Mesendoderm (in vitro differentiated cells): ENCODE measurements around the gene NDUFA13.

Experiments
- DNase-seq: peaks from one replicate; pipeline ENCODE4 v3.0.0; 2013
- H2AK5ac ChIP-seq: 2 replicates; pipeline ENCODE4 v1.6.1; 2013; ENCODE audit warnings: low read length, inconsistent platforms
- H2BK120ac ChIP-seq: 2 replicates; pipeline ENCODE4 v1.6.1; 2013; ENCODE audit warnings: low read depth, mild to moderate bottlenecking, low read length, moderate library complexity, mixed read lengths
- H2BK15ac ChIP-seq: replicated peaks from 2 replicates; pipeline ENCODE4 v1.6.1; 2013; ENCODE audit warnings: low read depth, mild to moderate bottlenecking, moderate library complexity
- H2BK5ac ChIP-seq: 2 replicates; pipeline ENCODE4 v1.6.1; 2013; ENCODE audit warnings: low read length, inconsistent platforms
- H3K18ac ChIP-seq: 2 replicates; pipeline ENCODE4 v1.6.1; 2013; ENCODE audit warnings: mild to moderate bottlenecking, low read length, mixed read lengths
- H3K23ac ChIP-seq: one replicate; pipeline ENCODE4 v1.6.1; 2013; ENCODE audit warnings: low read length
- H3K27ac ChIP-seq: 2 replicates; pipeline ENCODE4 v1.5.1; 2013; ENCODE audit warnings: low read depth, mild to moderate bottlenecking, inconsistent platforms, low read length, moderate library complexity
- H3K27me3 ChIP-seq: 2 replicates; pipeline ENCODE4 v1.6.1; 2013; ENCODE audit warnings: low read length, control low read depth, mild to moderate bottlenecking, inconsistent platforms; ENCODE audit not compliant: insufficient read depth, poor library complexity
- H3K36me3 ChIP-seq: 2 replicates; pipeline ENCODE4 v1.6.1; 2013; ENCODE audit warnings: low read length, inconsistent platforms; ENCODE audit not compliant: control insufficient read depth, insufficient read depth
- H3K4ac ChIP-seq: one replicate; pipeline ENCODE4 v1.6.1; 2013; ENCODE audit warnings: low read depth, mild to moderate bottlenecking, low read length, moderate library complexity
- H3K4me1 ChIP-seq: 2 replicates; pipeline ENCODE4 v1.6.1; 2013; ENCODE audit warnings: low read depth, low read length, inconsistent platforms; ENCODE audit not compliant: control insufficient read depth
- H3K4me2 ChIP-seq: 2 replicates; pipeline ENCODE4 v1.6.1; 2013; ENCODE audit warnings: low read length
- H3K4me3 ChIP-seq: 2 replicates; pipeline ENCODE4 v1.5.1; 2013; ENCODE audit warnings: mild to moderate bottlenecking, low read length
- H3K56ac ChIP-seq: one replicate; pipeline ENCODE4 v1.6.1; 2013; ENCODE audit warnings: low read length
- H3K79me1 ChIP-seq: 2 replicates; pipeline ENCODE4 v1.6.1; 2013; ENCODE audit warnings: low read length, inconsistent platforms
- H3K79me2 ChIP-seq: 2 replicates; pipeline ENCODE4 v1.6.1; 2013; ENCODE audit warnings: mild to moderate bottlenecking, low read length; ENCODE audit not compliant: control insufficient read depth, insufficient read depth
- H3K9ac ChIP-seq: 2 replicates; pipeline ENCODE4 v1.6.1; 2013; ENCODE audit warnings: low read length, inconsistent platforms
- H4K5ac ChIP-seq: one replicate; pipeline ENCODE4 v1.6.1; 2013; ENCODE audit warnings: low read length
- H4K8ac ChIP-seq: one replicate; pipeline ENCODE4 v1.6.1; 2013; ENCODE audit warnings: low read depth, mild to moderate bottlenecking, control low read depth, low read length, moderate library complexity
- WGBS: extraction: QIAGEN DNeasy Blood & Tissue Kit; methylation state at CpG from one replicate; pipeline ENCODE4 v1.1.7; 2013; ENCODE audit warnings: low lambda C conversion rate, missing lambda C conversion rate; ENCODE audit not compliant: insufficient coverage; ENCODE audit errors: extremely low coverage; 5-methylcytosine and 5-hydroxymethylcytosine counted together

NDUFA13 gene

GRCh38 chr19:19546751-19547162 lies 30.7 kb downstream of the NDUFA13 start:
- H3K18ac ChIP-seq: no peak overlapping the region
- H3K4me1 ChIP-seq: no peaks in the 10 kb centered on the region
- H2BK5ac ChIP-seq: no peak overlapping the region
- H4K8ac ChIP-seq: no peak overlapping the region
- H2BK15ac ChIP-seq: no peak overlapping the region
- H3K56ac ChIP-seq: no peak overlapping the region
- DNase-seq: no peak
- no CpG with 5 or more reads among the region's 19 CpGs for WGBS
- no peak overlapping the region for H3K4me3 ChIP-seq
- H4K5ac ChIP-seq: no peak overlapping the region
- no peak overlapping the region for H3K9ac ChIP-seq
- no peaks in the 10 kb centered on the region for H3K79me2 ChIP-seq
- H3K4ac ChIP-seq: no peak overlapping the region
- H2BK120ac ChIP-seq: no peak overlapping the region
- H3K36me3 ChIP-seq: no peaks in the 10 kb centered on the region
- H3K4me2 ChIP-seq: no peak overlapping the region
- no peak overlapping the region for H3K27ac ChIP-seq
- H2AK5ac ChIP-seq: no peak overlapping the region
- no peak overlapping the region for H3K23ac ChIP-seq
- no peaks in the 10 kb centered on the region for H3K27me3 ChIP-seq
- no peaks in the 10 kb centered on the region for H3K79me1 ChIP-seq

- Histone ChIP-seq H3K79me1 (no peaks in the 10 kb centered on the region), H2BK120ac (no peak overlapping the region), H2BK5ac (no peak overlapping the region), H3K9ac (no peak overlapping the region), H3K4ac (no peak overlapping the region), H3K4me1 (no peaks in the 10 kb centered on the region), H4K5ac (no peak overlapping the region), H3K4me2 (no peak overlapping the region), H3K27ac (no peak overlapping the region), H3K79me2 (no peaks in the 10 kb centered on the region), H3K56ac (no peak overlapping the region), H3K4me3 (no peak overlapping the region), H2BK15ac (no peak overlapping the region), H3K18ac (no peak overlapping the region), H2AK5ac (no peak overlapping the region), H3K36me3 (no peaks in the 10 kb centered on the region), H3K23ac (no peak overlapping the region), H3K27me3 (no peaks in the 10 kb centered on the region), H4K8ac (no peak overlapping the region)
- no CpG with 5 or more reads among the region's 15 CpGs for WGBS
- DNase-seq: no peak
Measured at GRCh38 chr19:19547674-19548336, 31.8 kb downstream of the NDUFA13 start.

- Histone ChIP-seq H3K4me1 (no peaks in the 10 kb centered on the region), H3K4me3 (no peak overlapping the region), H2BK15ac (no peak overlapping the region), H3K27ac (no peak overlapping the region), H4K8ac (no peak overlapping the region), H3K79me2 (no peaks in the 10 kb centered on the region), H3K18ac (no peak overlapping the region), H3K36me3 (no peaks in the 10 kb centered on the region), H3K56ac (no peak overlapping the region), H3K79me1 (no peaks in the 10 kb centered on the region), H2BK5ac (no peak overlapping the region), H3K4me2 (no peak overlapping the region), H3K4ac (no peak overlapping the region), H3K9ac (no peak overlapping the region), H4K5ac (no peak overlapping the region), H3K23ac (no peak overlapping the region), H2BK120ac (no peak overlapping the region), H3K27me3 (no peaks in the 10 kb centered on the region), H2AK5ac (no peak overlapping the region)
- DNase-seq: no peak
- WGBS: no CpG with 5 or more reads among the region's 13 CpGs
Measured at GRCh38 chr19:19548915-19549759, 33.1 kb downstream of the NDUFA13 start.

- no CpG with 5 or more reads among the region's 23 CpGs for WGBS
- DNase-seq: no peak
- no peak overlapping the region for H3K27ac ChIP-seq
Measured at GRCh38 chr19:19549804-19550464, 33.9 kb downstream of the NDUFA13 start.

GRCh38 chr19:19550485-19550929 lies 34.5 kb downstream of the NDUFA13 start:
- peak; percentile 34 for DNase-seq
- Histone ChIP-seq H2AK5ac (no peak overlapping the region), H3K23ac (no peak overlapping the region), H3K27ac (no peak overlapping the region), H3K9ac (no peak overlapping the region), H3K79me2 (no peaks in the 10 kb centered on the region), H3K18ac (no peak overlapping the region), H3K56ac (no peak overlapping the region), H4K5ac (no peak overlapping the region), H3K4me1 (no peaks in the 10 kb centered on the region), H3K27me3 (no peaks in the 10 kb centered on the region), H2BK15ac (no peak overlapping the region), H2BK5ac (no peak overlapping the region), H2BK120ac (no peak overlapping the region), H3K4me2 (no peak overlapping the region), H3K4me3 (no peak overlapping the region), H3K79me1 (no peaks in the 10 kb centered on the region), H3K4ac (no peak overlapping the region), H3K36me3 (no peaks in the 10 kb centered on the region), H4K8ac (no peak overlapping the region)
- WGBS: no CpG with 5 or more reads among the region's 8 CpGs

More at GRCh38 chr19:19549804-19550464, 33.9 kb downstream of the NDUFA13 start:
- H3K18ac ChIP-seq: no peak overlapping the region
- H3K79me1 ChIP-seq: no peaks in the 10 kb centered on the region
- H2BK120ac ChIP-seq: no peak overlapping the region
- H3K23ac ChIP-seq: no peak overlapping the region
- H3K9ac ChIP-seq: no peak overlapping the region
- no peaks in the 10 kb centered on the region for H3K79me2 ChIP-seq
- no peak overlapping the region for H3K56ac ChIP-seq
- no peak overlapping the region for H2BK5ac ChIP-seq
- H3K4ac ChIP-seq: no peak overlapping the region
- no peak overlapping the region for H2BK15ac ChIP-seq
- no peak overlapping the region for H2AK5ac ChIP-seq
- H4K5ac ChIP-seq: no peak overlapping the region
- H3K4me1 ChIP-seq: no peaks in the 10 kb centered on the region
- H3K27me3 ChIP-seq: no peaks in the 10 kb centered on the region
- H4K8ac ChIP-seq: no peak overlapping the region
- no peaks in the 10 kb centered on the region for H3K36me3 ChIP-seq
- no peak overlapping the region for H3K4me2 ChIP-seq
- H3K4me3 ChIP-seq: no peak overlapping the region
